HUES48 (cell line): ENCODE measurements around the gene FAM13B.
"Not testable (repeated sequence)": the region's sequence is repeated elsewhere in the genome, so short reads cannot be mapped to it uniquely, and the experiment has no call there.

Experiments used
- H3K27ac ChIP-seq: one replicate; pipeline ENCODE4 v1.7.0; 2013; ENCODE audit warnings: low read depth, low read length, inconsistent platforms
- H3K27me3 ChIP-seq: 2 replicates; pipeline ENCODE4 v1.6.1; 2013; ENCODE audit warnings: mild to moderate bottlenecking, low read length; ENCODE audit not compliant: control insufficient read depth, insufficient read depth
- H3K36me3 ChIP-seq: 2 replicates; pipeline ENCODE4 v1.6.1; 2013; ENCODE audit warnings: low read length; ENCODE audit not compliant: control insufficient read depth, insufficient read depth
- H3K4me1 ChIP-seq: 2 replicates; pipeline ENCODE4 v1.6.1; 2013; ENCODE audit warnings: mild to moderate bottlenecking, low read length; ENCODE audit not compliant: control insufficient read depth, insufficient read depth
- H3K4me3 ChIP-seq: 2 replicates; pipeline ENCODE4 v1.5.1; 2013; ENCODE audit warnings: mild to moderate bottlenecking, low read depth, low read length
- H3K9ac ChIP-seq: 2 replicates; pipeline ENCODE4 v1.6.1; 2013; ENCODE audit warnings: mild to moderate bottlenecking, low read depth, low read length, moderate library complexity
- H3K9me3 ChIP-seq: 2 replicates; pipeline ENCODE4 v1.6.1; 2013; ENCODE audit warnings: low read length; ENCODE audit not compliant: control insufficient read depth, insufficient read depth

FAM13B gene

GRCh38 chr5:138018849-138019248 lies 14.0 kb downstream of the FAM13B start:
- H3K9ac ChIP-seq = no peak overlapping the region
- H3K27me3 ChIP-seq = no peaks in the 10 kb centered on the region
- H3K36me3 ChIP-seq = peaks cover 57% of the 10 kb centered on the region
- peaks cover 5% of the 10 kb centered on the region for H3K4me1 ChIP-seq
- no peak overlapping the region for H3K4me3 ChIP-seq
- H3K27ac ChIP-seq = no peak overlapping the region
- H3K9me3 ChIP-seq = no peaks in the 10 kb centered on the region

GRCh38 chr5:138015916-138016315 lies 17.0 kb downstream of the FAM13B start:
- no peak overlapping the region for H3K4me3 ChIP-seq
- no peaks in the 10 kb centered on the region for H3K9me3 ChIP-seq
- no peak overlapping the region for H3K9ac ChIP-seq
- H3K36me3 ChIP-seq = peaks cover 70% of the 10 kb centered on the region
- H3K4me1 ChIP-seq = no peaks in the 10 kb centered on the region
- H3K27ac ChIP-seq = no peak overlapping the region
- H3K27me3 ChIP-seq = no peaks in the 10 kb centered on the region

- Histone ChIP-seq H3K27ac (no peak overlapping the region), H3K4me1 (no peaks in the 10 kb centered on the region), H3K9ac (no peak overlapping the region), H3K36me3 (peaks cover 76% of the 10 kb centered on the region), H3K27me3 (no peaks in the 10 kb centered on the region), H3K9me3 (no peaks in the 10 kb centered on the region), H3K4me3 (no peak overlapping the region)
These were observed 20.9 kb downstream of the FAM13B start for GRCh38 chr5:138011991-138012390.

GRCh38 chr5:138000102-138000723 lies 32.7 kb downstream of the FAM13B start:
- no peaks in the 10 kb centered on the region for H3K4me1 ChIP-seq
- no peak overlapping the region for H3K4me3 ChIP-seq
- no peak overlapping the region for H3K9ac ChIP-seq
- no peak overlapping the region for H3K27ac ChIP-seq
- H3K27me3 ChIP-seq = no peaks in the 10 kb centered on the region
- H3K36me3 ChIP-seq = peaks cover 35% of the 10 kb centered on the region
- no peaks in the 10 kb centered on the region for H3K9me3 ChIP-seq

DNA sequence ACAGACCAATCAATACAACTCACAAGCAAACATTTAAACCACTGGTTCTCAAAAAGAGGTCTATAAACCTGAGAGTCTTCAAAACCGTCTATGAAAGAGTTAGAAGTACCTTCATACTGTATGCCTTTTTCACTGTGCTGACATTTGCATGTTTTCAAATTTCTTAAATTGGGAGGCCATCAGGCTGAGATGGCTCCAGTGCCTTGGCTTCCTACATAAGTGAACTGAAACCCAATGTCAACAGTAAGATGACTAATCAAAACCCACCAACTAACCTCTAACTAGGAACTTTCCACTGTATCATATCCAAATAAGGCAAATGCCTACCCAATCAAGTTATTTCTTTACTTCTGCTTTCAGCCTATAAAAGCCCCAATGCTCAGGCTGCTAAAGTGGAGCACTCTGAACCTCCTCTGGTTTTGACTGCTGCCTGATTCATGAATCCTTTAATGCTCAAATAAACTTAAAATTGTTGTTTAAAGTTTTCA lies 35.1 kb downstream of the FAM13B start:
- H3K27ac ChIP-seq = no peak overlapping the region
- peaks cover 15% of the 10 kb centered on the region for H3K36me3 ChIP-seq
- H3K27me3 ChIP-seq = no peaks in the 10 kb centered on the region
- no peaks in the 10 kb centered on the region for H3K4me1 ChIP-seq
- H3K4me3 ChIP-seq = no peak overlapping the region
- no peak overlapping the region for H3K9ac ChIP-seq
- H3K9me3 ChIP-seq = no peaks in the 10 kb centered on the region

DNA sequence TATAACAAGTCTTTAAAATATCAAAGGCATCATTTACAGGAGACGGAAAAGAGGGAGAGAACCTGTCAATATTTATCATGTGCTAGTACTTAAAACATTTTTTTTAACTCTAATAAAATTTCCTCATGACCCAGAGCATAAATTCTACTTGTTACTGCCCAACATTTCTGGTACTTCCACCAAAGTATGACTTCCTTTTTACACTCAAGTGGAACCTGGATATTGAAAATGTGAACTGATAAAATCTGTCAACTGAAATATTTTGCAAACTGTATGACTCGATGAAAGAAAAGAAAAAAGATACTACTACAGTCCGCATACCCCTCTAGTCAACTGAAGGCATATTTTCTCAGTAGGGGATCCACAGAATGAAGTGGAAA lies 37.1 kb downstream of the FAM13B start:
- Histone ChIP-seq H3K27me3 (no peaks in the 10 kb centered on the region), H3K27ac (no peak overlapping the region), H3K4me3 (no peak overlapping the region), H3K9me3 (no peaks in the 10 kb centered on the region), H3K36me3 (0 out of 2 replicates have a peak, but pooled peaks cover 9% of the 10 kb centered on the region), H3K4me1 (no peaks in the 10 kb centered on the region), H3K9ac (no peak overlapping the region)

GRCh38 chr5:137995077-137995748 lies 37.7 kb downstream of the FAM13B start:
- H3K9me3 ChIP-seq = no peaks in the 10 kb centered on the region
- H3K9ac ChIP-seq = no peak overlapping the region
- H3K36me3 ChIP-seq = 0 out of 2 replicates have a peak, but pooled peaks cover 9% of the 10 kb centered on the region
- H3K4me3 ChIP-seq = no peak overlapping the region
- no peaks in the 10 kb centered on the region for H3K4me1 ChIP-seq
- H3K27ac ChIP-seq = no peak overlapping the region
- no peaks in the 10 kb centered on the region for H3K27me3 ChIP-seq

GRCh38 chr5:137994556-137994955 lies 38.3 kb downstream of the FAM13B start:
- no peaks in the 10 kb centered on the region for H3K27me3 ChIP-seq
- H3K27ac ChIP-seq = no peak overlapping the region
- H3K9ac ChIP-seq = no peak overlapping the region
- H3K4me1 ChIP-seq = no peaks in the 10 kb centered on the region
- 0 out of 2 replicates have a peak, but pooled peaks cover 9% of the 10 kb centered on the region for H3K36me3 ChIP-seq
- H3K9me3 ChIP-seq = no peaks in the 10 kb centered on the region
- H3K4me3 ChIP-seq = no peak overlapping the region

DNA sequence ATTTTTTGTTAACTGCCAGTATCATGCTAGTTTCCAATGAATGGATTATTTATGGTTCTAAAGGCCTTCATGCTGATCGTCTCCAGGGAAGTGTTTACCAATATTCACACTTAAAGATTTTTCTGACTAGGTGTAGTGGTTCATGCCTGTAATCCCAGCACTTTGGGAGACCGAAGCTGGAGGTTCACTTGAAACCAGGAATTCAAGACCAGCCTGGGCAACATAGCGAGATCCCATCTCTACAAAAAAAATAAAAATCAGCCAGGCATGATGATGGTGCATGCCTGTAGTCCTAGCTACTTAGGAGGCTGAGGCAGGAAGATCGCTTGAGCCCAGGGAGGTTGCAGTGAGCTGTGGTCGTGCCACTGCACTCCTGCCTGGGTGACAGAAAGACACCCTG lies 43.5 kb downstream of the FAM13B start:
- H3K27ac ChIP-seq = no peak overlapping the region
- H3K36me3 ChIP-seq = peaks cover 17% of the 10 kb centered on the region
- H3K4me1 ChIP-seq = no peaks in the 10 kb centered on the region
- no peak overlapping the region for H3K4me3 ChIP-seq
- no peak overlapping the region for H3K9ac ChIP-seq
- no peaks in the 10 kb centered on the region for H3K27me3 ChIP-seq
- H3K9me3 ChIP-seq = no peaks in the 10 kb centered on the region

DNA sequence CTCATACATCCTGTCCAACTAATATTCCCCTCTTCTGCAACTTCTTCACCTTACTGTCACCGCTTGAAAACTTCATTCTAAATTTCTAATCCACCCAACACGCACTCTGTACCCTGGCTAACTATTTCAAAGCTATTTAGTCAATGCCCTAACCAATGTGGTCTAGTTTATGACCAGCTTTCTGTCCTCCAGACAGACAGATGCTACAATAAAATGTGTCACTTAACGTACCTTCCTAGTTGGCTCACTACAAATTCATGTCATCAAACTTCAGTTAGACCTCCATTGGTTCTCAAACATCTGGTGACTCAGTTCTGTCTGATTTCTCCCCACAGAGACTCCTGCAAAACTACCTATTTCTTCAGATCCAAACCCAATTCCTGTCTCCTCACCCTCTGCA lies 57.7 kb downstream of the FAM13B start:
- peaks cover 33% of the 10 kb centered on the region for H3K36me3 ChIP-seq
- no peaks in the 10 kb centered on the region for H3K9me3 ChIP-seq
- H3K4me3 ChIP-seq = no peak overlapping the region
- H3K4me1 ChIP-seq = no peaks in the 10 kb centered on the region
- no peak overlapping the region for H3K27ac ChIP-seq
- H3K9ac ChIP-seq = no peak overlapping the region
- no peaks in the 10 kb centered on the region for H3K27me3 ChIP-seq

- not testable (repeated sequence) for H3K4me1 ChIP-seq, H3K27me3 ChIP-seq, H3K27ac ChIP-seq, H3K9ac ChIP-seq, H3K9me3 ChIP-seq, H3K4me3 ChIP-seq
- peaks cover 30% of the 10 kb centered on the region for H3K36me3 ChIP-seq
These were observed 62.5 kb downstream of the FAM13B start for GRCh38 chr5:137970384-137970783.
